Activated CD8-positive, alpha-beta memory T cell treated with anti-CD3 and anti-CD28 coated beads, Interleukin-2, amount 50 U/mL, for 1 hour (primary cell): ENCODE data around the gene CYP2S1.
"Not testable (repeated sequence)": the region's sequence is repeated elsewhere in the genome, so short reads cannot be mapped to it uniquely, and the experiment has no call there.

Experiments
- DNase-seq: peaks from one replicate; pipeline ENCODE4 v3.0.0-alpha.2; 2020; ENCODE audit errors: extremely low read depth

CYP2S1 gene

GRCh38 chr19:41226053-41226873 lies 33.2 kb downstream of the CYP2S1 start:
- no peak for DNase-seq

GRCh38 chr19:41226874-41227390 lies 33.9 kb downstream of the CYP2S1 start:
- DNase-seq, result no peak

- no peak for DNase-seq
These were observed 35.5 kb downstream of the CYP2S1 start for GRCh38 chr19:41228486-41228885.

- DNase-seq, result not testable (repeated sequence)
These were observed 36.3 kb downstream of the CYP2S1 start for GRCh38 chr19:41229338-41229737.

GRCh38 chr19:41230067-41230857 lies 37.2 kb downstream of the CYP2S1 start:
- no peak for DNase-seq

GRCh38 chr19:41232686-41233085 lies 39.7 kb downstream of the CYP2S1 start:
- DNase-seq, result no peak

- no peak for DNase-seq
These were observed 40.8 kb downstream of the CYP2S1 start for GRCh38 chr19:41233748-41234240.

- DNase-seq, result no peak
These were observed 41.6 kb downstream of the CYP2S1 start for GRCh38 chr19:41234512-41235168.

GRCh38 chr19:41235480-41235879 lies 42.5 kb downstream of the CYP2S1 start:
- no peak for DNase-seq

GRCh38 chr19:41238244-41238643 lies 45.2 kb downstream of the CYP2S1 start:
- no peak for DNase-seq

GRCh38 chr19:41239363-41239762 lies 46.3 kb downstream of the CYP2S1 start:
- no peak for DNase-seq

GRCh38 chr19:41239961-41240574 lies 47.0 kb downstream of the CYP2S1 start:
- no peak for DNase-seq

- DNase-seq, result no peak
These were observed 48.8 kb downstream of the CYP2S1 start for GRCh38 chr19:41241859-41242258.

GRCh38 chr19:41244117-41244516 lies 51.1 kb downstream of the CYP2S1 start:
- no peak for DNase-seq

- no peak for DNase-seq
These were observed 52.8 kb downstream of the CYP2S1 start for GRCh38 chr19:41245843-41246242.

- no peak for DNase-seq
These were observed 55.9 kb downstream of the CYP2S1 start for GRCh38 chr19:41248895-41249294.

GRCh38 chr19:41249707-41250423 lies 56.8 kb downstream of the CYP2S1 start:
- no peak for DNase-seq

GRCh38 chr19:41253660-41254059 lies 60.6 kb downstream of the CYP2S1 start:
- DNase-seq, result no peak

- no peak for DNase-seq
These were observed 62.2 kb downstream of the CYP2S1 start for GRCh38 chr19:41255171-41255570.
